GM19467 (cell line): ENCODE measurements around the gene NOS3.
"Not testable (repeated sequence)": the region's sequence is repeated elsewhere in the genome, so short reads cannot be mapped to it uniquely, and the experiment has no call there.

Experiments
- ATAC-seq: cut with Tn5 transposase; IDR thresholded peaks from one replicate; pipeline ENCODE4 v1.9.1; 2021; ENCODE audit warnings: mild to moderate bottlenecking, moderate library complexity; ENCODE audit not compliant: unreplicated experiment

NOS3 gene

GRCh38 chr7:150997817-150998216 lies 7.0 kb downstream of the NOS3 start:
- no peak for ATAC-seq

- ATAC-seq: no peak
These were observed 7.5 kb downstream of the NOS3 start for GRCh38 chr7:150998341-150998740.

DNA sequence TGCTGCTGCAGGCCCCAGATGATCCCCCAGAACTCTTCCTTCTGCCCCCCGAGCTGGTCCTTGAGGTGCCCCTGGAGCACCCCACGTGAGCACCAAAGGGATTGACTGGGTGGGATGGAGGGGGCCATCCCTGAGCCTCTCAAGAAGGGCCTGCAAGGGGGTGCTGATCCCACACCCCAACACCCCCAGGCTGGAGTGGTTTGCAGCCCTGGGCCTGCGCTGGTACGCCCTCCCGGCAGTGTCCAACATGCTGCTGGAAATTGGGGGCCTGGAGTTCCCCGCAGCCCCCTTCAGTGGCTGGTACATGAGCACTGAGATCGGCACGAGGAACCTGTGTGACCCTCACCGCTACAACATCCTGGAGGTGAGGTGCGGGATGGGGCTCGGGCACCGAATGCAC lies 8.2 kb downstream of the NOS3 start:
- ATAC-seq: no peak

DNA sequence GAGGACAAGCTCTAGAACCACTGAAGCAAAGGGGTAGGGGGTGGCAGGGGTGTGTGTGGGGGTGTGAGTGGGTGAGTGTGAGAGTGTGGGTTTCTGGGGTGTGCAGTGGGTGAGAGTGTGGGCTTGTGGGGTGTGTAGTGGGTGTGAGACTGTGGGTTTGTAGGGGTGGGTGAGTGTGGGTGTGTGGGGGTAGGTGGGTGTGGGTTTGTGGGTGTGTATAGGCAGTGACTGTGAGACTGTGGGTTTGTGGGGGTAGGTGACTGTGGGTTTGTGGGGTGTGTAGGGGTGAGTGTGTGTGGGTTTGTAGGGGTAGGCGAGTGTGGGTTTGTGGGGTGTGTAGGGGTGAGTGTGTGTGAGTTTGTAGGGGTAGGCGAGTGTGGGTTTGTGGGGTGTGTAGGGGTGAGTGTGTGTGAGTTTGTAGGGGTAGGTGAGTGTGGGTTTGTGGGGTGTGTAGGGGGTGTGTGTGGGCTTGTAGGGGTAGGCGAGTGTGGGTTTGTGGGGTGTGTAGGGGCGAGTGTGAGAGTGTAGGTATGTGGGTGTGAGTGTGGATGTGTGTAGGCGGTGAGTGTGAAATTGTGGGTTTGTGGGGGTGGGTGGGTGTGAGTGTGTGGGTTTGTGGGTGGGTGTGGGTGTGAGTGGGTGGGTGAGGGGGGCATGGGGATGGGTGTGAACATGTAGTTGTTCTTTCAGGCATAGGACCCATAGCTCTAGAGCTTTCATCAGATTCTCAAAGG lies 8.8 kb downstream of the NOS3 start:
- no peak for ATAC-seq

DNA sequence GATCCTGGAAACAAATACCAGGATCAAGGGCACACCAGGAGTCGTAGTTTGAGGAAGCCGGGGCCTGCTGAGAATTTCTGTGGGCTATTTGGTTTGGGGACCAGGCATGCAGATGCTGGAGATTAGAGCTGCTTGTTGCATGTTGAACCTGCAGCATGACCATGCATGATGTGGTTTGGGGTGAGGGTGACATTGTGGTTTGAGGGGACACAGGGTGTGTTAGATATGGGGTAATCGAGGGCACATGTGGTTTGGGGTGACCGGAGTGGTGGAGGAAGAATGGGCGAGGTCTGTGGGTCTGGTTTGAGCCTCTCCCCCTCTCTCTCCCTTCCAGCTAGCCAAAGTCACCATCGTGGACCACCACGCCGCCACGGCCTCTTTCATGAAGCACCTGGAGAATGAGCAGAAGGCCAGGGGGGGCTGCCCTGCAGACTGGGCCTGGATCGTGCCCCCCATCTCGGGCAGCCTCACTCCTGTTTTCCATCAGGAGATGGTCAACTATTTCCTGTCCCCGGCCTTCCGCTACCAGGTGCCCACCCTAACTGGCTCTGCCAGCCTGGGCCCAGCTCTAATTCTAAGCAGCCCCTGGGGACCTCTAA lies 10.2 kb downstream of the NOS3 start:
- no peak for ATAC-seq

- ATAC-seq: no peak
These were observed 10.7 kb downstream of the NOS3 start for GRCh38 chr7:151001546-151001945.

DNA sequence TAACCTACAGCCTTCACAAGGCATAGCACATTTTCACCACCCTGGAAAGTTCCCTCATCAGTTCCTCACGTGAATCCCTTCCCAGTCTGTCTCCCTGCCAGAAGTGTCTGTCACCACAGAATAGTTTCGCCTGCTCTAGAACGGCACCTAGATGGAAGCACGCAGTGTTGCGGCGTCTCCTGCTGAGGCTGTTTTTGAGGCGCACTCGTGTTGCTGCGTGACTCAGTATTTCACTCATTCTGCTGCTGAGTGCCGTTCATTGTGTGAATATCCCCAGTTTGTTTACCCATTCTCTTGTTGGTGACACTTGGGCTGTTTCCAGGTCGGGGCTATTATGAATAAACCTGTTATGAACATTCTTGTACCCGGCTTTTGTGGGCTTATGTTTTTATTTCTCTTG lies 12.8 kb downstream of the NOS3 start:
- ATAC-seq: no peak

DNA sequence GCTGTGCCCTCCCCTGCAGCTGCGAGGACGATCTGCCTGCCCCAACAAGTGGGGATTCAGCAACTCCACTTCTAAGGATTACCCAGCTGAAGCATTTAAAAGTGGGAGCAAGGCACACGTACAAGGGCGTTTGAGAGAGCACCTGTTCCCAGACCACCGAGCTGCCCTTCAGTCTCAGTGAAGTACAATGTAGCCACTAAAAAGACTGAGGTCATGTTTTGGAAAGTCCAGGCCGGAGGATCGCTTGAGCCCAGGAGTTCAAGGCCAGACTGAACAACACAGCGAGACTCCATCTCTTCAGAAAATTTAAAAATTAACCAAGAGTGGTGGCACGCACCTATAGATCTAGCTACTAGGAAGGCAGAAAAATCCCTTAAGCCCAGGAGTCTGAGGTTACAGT lies 14.7 kb downstream of the NOS3 start:
- ATAC-seq: no peak

- no peak for ATAC-seq
These were observed 15.9 kb downstream of the NOS3 start for GRCh38 chr7:151006590-151007300.

DNA sequence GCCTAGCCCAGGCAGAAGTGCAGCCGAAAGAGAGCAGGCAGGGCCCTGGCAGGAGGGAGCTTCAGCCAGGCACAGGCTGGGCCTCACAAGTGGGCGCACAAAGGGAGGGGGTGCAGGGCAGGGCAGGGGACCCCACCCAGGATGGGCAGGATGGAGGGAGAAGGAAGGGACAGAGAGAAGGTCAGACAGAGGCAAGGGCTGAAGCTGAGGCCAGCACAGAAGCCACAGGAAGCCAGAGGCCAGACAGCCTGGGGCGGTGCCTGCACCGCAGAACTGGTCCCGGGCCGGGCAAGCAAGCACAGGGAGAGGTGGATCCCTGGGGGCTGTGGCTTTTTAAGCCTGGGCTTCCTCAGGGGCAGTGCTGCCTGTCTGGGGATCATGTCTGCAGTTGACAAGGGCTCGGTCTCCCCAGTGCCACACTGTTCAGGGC lies 16.7 kb downstream of the NOS3 start:
- no peak for ATAC-seq

DNA sequence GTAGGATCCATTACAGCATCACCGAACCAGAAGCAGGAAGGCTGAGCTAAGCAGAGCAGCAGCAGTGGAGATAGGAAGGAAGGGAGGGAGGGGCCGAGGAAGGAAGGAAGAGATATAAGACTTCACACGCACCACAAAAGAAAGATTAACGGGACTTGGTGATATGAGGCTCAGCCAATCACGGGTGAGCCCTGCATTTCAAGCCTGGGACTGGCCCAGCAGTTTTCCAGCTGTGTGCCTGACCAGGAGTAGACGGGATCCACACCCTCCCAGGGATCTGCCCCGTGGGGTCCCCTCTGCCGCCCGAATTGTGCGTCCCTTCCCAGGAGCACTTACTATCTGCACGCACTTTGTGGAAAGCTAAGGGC lies 17.3 kb downstream of the NOS3 start:
- ATAC-seq: no peak

GRCh38 chr7:151008511-151009323 lies 17.9 kb downstream of the NOS3 start:
- peak; percentile 69 for ATAC-seq

DNA sequence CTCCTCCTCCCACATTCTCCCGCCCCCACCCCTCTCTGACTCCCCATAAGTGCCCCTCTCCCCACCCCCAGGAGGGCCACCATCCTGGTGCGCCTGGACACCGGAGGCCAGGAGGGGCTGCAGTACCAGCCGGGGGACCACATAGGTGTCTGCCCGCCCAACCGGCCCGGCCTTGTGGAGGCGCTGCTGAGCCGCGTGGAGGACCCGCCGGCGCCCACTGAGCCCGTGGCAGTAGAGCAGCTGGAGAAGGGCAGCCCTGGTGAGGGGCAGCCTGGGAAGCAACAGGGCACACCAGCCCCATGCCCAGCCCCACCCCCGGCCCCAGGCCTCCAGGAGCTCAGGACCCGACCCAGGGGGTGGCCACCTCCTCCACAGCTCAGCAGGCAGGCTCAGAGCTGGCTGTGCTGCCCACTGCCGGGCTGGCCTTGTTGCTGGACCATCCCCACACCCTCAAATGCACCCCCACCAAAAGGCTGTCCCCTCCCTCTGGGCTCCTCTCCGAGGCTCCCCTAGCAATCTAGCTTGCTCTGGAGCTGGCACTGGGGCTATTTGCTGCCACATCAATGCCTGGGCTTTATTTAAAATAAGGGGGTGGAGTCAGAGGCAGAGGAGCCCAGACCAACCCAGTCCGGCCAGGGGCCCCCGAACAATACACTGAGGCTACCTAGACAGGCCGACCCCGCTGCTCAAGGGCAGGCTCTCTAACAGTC lies 18.7 kb downstream of the NOS3 start:
- ATAC-seq: no peak

- ATAC-seq: no peak
These were observed 19.2 kb downstream of the NOS3 start for GRCh38 chr7:151010037-151010306.

DNA sequence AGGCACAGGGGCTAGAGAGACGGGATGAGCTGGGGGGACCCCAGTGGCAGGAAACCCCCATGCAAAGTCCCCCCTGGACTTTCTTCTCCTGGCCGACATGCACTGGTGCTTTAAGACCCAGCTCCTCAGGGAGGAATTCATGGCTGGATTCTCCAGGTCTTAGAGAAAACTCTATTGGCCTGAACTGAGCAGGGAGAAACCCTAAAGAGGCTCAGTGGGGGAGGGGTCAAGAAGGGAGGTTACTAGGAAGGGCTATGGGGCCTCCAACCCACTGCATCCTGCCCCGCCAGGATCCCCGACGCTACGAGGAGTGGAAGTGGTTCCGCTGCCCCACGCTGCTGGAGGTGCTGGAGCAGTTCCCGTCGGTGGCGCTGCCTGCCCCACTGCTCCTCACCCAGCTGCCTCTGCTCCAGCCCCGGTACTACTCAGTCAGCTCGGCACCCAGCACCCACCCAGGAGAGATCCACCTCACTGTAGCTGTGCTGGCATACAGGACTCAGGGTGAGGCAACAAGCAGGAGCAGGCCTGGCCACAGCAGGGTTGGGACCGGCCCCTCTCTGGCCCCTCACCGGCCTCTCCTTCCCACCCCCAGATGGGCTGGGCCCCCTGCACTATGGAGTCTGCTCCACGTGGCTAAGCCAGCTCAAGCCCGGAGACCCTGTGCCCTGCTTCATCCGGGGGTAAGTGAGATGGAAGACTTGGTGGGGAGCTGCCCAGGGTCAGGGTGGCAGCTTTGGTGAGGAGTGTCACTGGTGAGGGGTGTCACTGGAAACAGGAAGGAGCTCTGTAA lies 19.7 kb downstream of the NOS3 start:
- no peak for ATAC-seq

DNA sequence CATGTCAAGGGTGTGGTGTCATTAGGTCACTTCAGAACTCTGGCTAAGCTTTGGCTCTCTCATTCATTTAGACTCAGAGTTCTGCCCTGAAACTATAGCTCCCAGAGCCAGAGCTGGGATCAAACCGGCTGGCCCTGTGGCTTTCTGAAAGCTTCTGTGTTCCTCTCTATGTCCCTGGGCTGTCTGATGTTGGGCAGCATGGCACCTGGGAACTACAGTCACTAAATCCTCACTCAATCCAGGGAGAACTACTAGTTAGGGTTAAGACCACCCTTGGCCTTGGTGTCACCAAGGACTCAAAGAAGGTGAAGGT lies 20.2 kb downstream of the NOS3 start:
- ATAC-seq: no peak

- not testable (repeated sequence) for ATAC-seq
These were observed 20.8 kb downstream of the NOS3 start for GRCh38 chr7:151011616-151012015.

DNA sequence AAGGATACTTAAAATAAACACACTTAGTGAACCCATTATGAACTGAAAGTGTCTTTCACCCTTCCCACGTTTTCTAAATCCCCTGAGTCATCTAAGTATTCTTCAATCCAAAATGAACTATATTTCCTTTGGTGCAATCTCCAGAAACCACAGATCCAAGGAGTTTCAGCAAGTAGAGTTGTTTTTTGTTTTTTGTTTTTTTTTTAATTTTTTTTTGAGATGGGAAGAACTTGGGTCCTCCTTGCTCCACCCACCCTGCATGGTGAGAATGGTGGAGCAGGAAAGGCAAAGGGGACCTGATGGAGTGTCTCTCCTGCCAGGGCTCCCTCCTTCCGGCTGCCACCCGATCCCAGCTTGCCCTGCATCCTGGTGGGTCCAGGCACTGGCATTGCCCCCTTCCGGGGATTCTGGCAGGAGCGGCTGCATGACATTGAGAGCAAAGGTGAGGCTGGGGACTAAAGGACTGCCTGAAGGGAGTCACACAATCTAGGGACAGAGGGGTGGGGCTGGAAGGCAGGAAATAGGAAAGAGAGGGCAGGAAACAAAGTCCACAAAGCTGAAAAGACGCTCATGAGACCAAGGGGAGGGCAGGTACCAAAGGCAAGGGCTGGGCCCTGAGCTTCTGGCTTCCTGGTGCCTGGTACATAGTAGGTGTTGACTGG lies 21.3 kb downstream of the NOS3 start:
- ATAC-seq: no peak

- ATAC-seq: no peak
These were observed 22.1 kb downstream of the NOS3 start for GRCh38 chr7:151012911-151013347.

- no peak for ATAC-seq
These were observed 22.5 kb downstream of the NOS3 start for GRCh38 chr7:151013356-151013732.
